Mucosa of gallbladder (tissue), 1 donor: ENCODE data around the gene CFAP54. TPM values are rescaled to one million over a fixed set of nuclear protein-coding genes. Genes with fewer than 3 reads are reported as not detected.
"Not testable (repeated sequence)": the region's sequence is repeated elsewhere in the genome, so short reads cannot be mapped to it uniquely, and the experiment has no call there.

ENCODE experiments used
- DNase-seq: peaks from one replicate; pipeline ENCODE4 v3.0.0-alpha.2; 2020; ENCODE audit warnings: low spot score
- total RNA-seq: library from RNA; stranded (reverse); gene quantifications from one replicate; pipeline ENCODE4 v1.2.1, GENCODE V29; 2021
- donor health status: DM: no; HTN: no; CAD: no.

Gene CFAP54
- 0.86 TPM for total RNA-seq

- DNase-seq: peak; percentile 94
These were observed at the start of gene CFAP54 for GRCh38 chr12:96489392-96490056. Gene CFAP54, plus strand, starts transcription at chr12:96489577. Its CDS starts 33 bp downstream, at chr12:96489610.

GRCh38 chr12:96441816-96442215, 47.6 kb upstream of the CFAP54 start:
- no peak for DNase-seq

GRCh38 chr12:96442906-96443305, 46.5 kb upstream of the CFAP54 start:
- DNase-seq: no peak

DNA sequence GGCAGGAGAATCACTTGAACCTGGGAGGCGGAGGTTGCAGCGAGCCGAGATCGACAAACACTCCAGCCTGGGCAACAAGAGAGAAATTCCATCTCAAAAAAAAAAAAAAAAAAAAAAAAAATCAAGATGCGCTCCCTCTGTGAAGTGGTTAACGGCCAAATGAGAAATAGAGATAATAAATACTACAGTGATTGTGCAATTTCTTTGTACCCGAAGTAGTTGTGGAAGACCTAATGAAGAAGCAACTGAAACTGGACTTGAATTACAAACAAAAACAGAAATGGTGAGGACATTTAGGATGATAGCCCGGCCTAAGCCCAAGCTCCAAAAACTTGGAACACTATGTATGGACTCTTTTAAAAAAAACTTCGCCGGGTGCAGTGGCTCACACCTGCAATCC, 45.0 kb upstream of the CFAP54 start:
- no peak for DNase-seq

DNA sequence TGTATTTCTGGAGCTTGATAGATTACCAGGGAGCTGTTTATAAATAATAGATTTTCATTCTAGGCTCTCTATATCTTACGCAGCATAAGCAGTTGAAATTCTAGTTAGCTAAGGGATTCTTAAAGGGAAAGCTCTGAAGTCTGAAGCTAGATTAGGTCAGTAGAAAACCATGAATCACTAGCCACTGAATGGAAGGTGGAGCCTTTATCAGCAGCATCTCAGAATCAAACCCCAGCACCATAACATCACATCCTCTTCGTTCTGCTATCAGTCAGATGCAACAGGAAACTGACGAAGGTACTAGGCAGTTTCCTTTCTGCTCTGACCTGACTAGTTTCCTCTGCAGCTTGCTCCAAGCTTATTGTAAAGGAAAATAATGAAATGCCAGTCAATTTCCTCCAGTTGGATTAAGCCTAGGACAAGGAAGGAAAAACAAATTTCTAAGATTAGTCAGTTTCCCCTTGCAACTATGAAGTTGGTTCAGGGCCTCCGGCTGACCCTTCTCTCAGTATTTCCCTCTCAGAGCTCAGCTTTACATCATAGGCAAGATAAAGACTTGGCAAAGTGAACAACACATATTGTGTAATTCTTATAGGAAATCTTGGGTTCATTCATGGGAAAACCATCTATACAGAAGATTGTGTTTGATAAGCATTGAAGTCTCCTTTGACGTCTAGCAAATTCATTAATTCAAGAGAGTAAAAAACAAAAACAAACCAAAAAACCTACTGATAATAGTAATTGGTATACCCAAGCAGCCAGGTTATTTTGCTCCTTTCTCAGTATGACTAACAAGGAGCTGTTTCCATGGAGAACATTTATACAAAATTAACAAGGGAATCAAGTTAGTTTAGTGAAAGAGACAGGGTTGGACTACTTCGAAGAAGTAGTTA, 43.4 kb upstream of the CFAP54 start:
- DNase-seq: peak; percentile 30

DNA sequence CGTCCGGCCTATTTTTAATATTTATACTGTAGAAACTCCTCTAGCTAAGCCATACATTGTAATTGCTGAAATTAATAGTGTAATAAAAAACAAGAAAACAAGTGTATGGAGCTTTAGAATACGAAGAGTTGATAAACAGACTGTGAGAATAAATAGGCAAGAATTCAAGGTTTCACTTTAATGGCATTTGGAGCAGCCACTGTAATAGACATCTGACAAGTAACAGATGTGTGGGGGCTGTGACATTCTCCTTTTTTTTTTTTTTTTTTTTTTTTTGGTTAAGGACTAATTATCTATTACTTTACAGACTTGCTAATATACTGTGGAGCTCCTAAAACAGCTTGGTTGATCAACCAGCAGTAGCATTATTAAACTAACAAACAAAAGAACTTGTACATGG, 42.1 kb upstream of the CFAP54 start:
- DNase-seq: no peak

DNA sequence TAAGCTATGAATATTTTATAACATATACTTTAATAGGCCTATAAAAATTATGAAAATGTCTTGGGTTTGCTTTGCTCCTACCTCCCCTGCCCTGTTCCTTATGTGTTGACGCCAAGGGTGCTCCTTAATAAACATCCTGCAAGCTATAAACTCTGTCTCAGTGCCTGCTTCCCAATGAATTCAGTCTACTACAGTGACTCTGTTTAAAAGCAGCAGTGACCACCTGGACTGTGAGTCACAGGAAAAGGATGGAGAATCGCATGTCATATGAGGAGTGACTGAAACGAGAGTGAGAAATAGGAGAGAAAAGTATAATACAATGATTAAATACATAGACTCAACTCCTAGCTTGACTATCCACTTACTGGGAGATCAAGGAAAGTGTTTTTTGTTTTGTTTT, 41.1 kb upstream of the CFAP54 start:
- no peak for DNase-seq

- no peak for DNase-seq
These were observed 37.0 kb upstream of the CFAP54 start for GRCh38 chr12:96452261-96452922.

DNA sequence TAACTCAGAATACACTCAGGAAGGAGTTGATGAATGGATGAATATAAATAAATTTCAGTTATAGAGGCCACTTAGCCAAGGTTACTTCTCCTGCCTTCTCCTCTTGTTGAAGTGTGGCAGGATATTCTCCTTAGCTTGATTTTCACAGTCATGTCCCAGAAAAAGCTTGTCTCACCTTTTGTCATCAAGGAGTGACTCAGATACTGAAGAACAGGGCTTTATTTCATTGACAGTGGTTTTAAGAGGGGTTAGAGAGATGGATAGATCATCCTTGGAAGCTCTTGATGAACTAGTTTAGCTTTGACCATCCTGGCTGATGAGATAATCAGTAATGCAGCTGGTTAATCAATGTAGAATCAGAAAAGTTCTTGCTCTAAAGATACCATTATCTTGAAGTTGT, 35.0 kb upstream of the CFAP54 start:
- DNase-seq: no peak

GRCh38 chr12:96456265-96456974, 33.0 kb upstream of the CFAP54 start:
- no peak for DNase-seq

- DNase-seq: no peak
These were observed 32.0 kb upstream of the CFAP54 start for GRCh38 chr12:96457191-96457930.

DNA sequence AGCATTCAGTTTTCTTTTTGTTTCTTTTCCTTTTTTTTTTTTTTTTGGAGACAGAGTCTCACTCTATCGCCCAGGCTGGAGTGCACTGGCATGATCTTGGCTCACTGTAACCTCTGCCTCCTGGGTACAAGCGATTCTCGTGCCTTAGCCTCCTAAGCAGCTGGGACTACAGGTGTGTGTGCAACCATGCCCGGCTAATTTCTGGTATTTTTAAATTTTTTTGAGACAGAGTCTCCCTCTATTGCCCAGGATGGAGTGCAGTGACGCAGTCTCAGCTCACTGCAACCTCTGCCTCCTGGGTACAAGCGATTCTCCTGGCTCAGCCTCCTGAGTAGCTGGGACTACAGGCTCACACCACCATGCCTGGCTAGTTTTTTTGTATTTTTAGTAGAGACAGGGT, 30.1 kb upstream of the CFAP54 start:
- not testable (repeated sequence) for DNase-seq

GRCh38 chr12:96462571-96463280, 26.7 kb upstream of the CFAP54 start:
- DNase-seq: no peak

DNA sequence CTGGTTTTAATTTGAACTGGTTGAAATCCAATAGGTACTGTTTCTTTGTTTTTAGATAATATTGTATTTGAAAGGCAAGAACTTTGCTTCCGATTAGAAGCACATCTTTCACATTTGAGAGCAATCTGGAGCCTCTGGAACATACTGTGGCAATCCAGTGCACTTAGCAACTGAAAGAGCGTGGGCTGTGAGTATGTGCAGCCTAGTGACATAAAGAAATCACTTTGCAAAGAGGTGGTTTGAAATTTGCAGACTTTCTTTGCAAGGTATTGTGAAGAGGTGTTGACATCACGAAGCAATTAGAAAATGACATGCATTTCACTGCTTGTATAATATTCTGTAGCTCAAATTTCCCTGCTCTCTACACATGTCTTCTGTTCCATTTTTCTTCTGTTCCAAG, 23.5 kb upstream of the CFAP54 start:
- no peak for DNase-seq

GRCh38 chr12:96466939-96467751, 22.2 kb upstream of the CFAP54 start:
- no peak for DNase-seq

- DNase-seq: no peak
These were observed 17.9 kb upstream of the CFAP54 start for GRCh38 chr12:96471368-96472050.

DNA sequence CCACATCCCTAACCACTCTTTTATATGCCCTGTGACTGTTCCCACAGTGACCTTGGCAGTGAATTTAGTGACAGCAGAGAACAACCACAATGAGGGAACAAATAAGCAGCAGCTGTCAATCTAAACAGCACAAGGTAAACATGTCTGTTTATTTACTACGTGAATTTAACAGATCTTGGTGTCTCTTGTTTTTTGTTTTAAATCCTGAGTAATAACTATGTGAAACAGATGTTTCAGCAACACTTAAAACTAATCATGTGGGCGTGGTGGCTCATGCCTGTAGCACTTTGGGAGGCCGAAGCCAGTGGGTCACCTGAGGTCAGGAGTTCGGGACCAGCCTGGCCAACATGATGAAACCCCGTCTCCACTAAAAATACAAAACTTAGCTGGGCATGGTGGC, 17.0 kb upstream of the CFAP54 start:
- no peak for DNase-seq

- DNase-seq: no peak
These were observed 15.8 kb upstream of the CFAP54 start for GRCh38 chr12:96473394-96474093.

DNA sequence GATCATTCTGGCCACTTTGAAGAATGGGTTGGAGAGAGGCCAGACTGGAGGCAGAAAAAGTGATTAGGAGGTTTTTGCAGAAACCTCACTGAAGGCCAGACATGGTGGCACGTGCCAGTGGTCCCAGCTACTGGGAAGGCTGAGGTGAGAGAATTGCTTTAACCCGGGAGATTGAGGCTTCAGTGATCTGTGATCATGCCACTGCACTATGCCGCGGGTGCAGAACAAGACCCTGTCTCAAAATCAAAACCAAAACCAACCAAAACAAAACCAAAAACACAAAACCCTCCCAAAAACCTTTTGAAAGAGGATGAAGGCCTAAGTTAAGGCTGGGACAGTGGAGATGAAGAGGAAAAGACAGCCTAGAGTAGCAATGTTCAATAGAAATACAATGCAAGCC, 15.2 kb upstream of the CFAP54 start:
- DNase-seq: no peak
